HUES64 (cell line): ENCODE results near the gene ZMAT5.

Experiments used
- H3K27ac ChIP-seq: 2 replicates; pipeline ENCODE4 v1.7.0; 2013; ENCODE audit warnings: low read depth, low read length, inconsistent platforms
- H3K27me3 ChIP-seq: 2 replicates; pipeline ENCODE4 v1.6.1; 2013; ENCODE audit warnings: mild to moderate bottlenecking, low read length; ENCODE audit not compliant: insufficient read depth
- H3K36me3 ChIP-seq: 2 replicates; pipeline ENCODE4 v1.6.1; 2013; ENCODE audit warnings: mild to moderate bottlenecking, low read length; ENCODE audit not compliant: insufficient read depth
- H3K4me1 ChIP-seq: 2 replicates; pipeline ENCODE4 v1.6.1; 2013; ENCODE audit warnings: mild to moderate bottlenecking, low read length, moderate library complexity; ENCODE audit not compliant: insufficient read depth
- H3K4me3 ChIP-seq: 2 replicates; pipeline ENCODE4 v1.5.1; 2013; ENCODE audit warnings: mild to moderate bottlenecking, low read length, moderate library complexity
- H3K9ac ChIP-seq: 2 replicates; pipeline ENCODE4 v1.6.1; 2013; ENCODE audit warnings: mild to moderate bottlenecking, low read depth, low read length
- H3K9me3 ChIP-seq: 2 replicates; pipeline ENCODE4 v1.6.1; 2013; ENCODE audit warnings: low read depth, low read length; ENCODE audit not compliant: insufficient read depth
- WGBS: fragments of 150-250, 120-280 bp; methylation state at CpG from one replicate; pipeline ENCODE4 v1.1.7; 2013; ENCODE audit warnings: missing lambda C conversion rate; 5-methylcytosine and 5-hydroxymethylcytosine counted together

The ZMAT5 gene

DNA sequence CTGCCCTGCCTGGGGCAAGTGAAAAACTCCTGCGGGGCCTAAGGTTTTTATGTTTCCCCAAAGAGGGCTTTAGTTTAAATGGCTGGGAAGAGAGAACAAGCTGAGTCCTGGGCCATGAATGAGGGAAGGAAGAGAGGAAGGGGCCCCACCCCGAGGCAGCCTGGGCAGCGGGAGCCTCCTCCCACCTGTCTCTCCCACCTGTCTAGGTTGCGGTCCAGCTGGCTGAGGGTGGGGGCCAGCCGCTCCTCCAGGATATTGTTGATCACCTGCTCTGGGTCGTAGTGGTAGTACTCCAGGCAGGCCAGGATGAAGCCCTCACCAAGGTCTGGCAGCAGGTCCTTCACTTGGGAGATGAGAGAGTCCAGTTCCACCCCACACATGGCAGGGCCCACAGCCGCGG is 35.0 kb upstream of the ZMAT5 start:
- Histone ChIP-seq H3K36me3 (peaks cover 83% of the 10 kb centered on the region), H3K4me1 (no peaks in the 10 kb centered on the region), H3K9me3 (no peaks in the 10 kb centered on the region), H3K4me3 (no peak overlapping the region), H3K27ac (peak overlapping the region; percentile 41; the same call in 1 of the 2 replicates), H3K27me3 (no peaks in the 10 kb centered on the region), H3K9ac (no peak overlapping the region)
- WGBS, result 96% methylated on average over 8 of the region's 8 CpGs

DNA sequence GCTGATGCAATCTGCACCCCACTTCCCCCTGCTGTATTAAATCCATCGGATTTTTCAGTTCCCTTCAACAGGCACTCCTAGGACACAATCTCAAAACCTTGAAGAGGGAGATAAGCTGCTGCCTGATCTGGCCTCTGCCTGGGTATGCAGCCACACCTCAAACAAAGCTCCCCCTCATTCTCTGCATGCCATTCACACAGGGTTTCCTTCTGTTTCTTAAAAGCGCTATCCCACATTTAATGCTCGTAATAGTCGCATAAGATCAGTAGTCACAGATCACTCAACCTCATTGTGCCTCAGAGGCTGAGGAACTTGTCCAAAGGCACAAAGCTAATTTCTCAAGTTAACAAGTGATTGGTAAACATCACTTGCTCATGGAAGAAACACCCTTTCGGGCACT is 34.3 kb upstream of the ZMAT5 start:
- Histone ChIP-seq H3K27ac (peak overlapping the region; percentile 41), H3K36me3 (peaks cover 82% of the 10 kb centered on the region), H3K9me3 (no peaks in the 10 kb centered on the region), H3K9ac (peak overlapping the region; percentile 42; the same call in 1 of the 2 replicates), H3K4me1 (no peaks in the 10 kb centered on the region), H3K27me3 (no peaks in the 10 kb centered on the region), H3K4me3 (no peak overlapping the region)
- WGBS, result 89% methylated on average over 5 of the region's 5 CpGs

DNA sequence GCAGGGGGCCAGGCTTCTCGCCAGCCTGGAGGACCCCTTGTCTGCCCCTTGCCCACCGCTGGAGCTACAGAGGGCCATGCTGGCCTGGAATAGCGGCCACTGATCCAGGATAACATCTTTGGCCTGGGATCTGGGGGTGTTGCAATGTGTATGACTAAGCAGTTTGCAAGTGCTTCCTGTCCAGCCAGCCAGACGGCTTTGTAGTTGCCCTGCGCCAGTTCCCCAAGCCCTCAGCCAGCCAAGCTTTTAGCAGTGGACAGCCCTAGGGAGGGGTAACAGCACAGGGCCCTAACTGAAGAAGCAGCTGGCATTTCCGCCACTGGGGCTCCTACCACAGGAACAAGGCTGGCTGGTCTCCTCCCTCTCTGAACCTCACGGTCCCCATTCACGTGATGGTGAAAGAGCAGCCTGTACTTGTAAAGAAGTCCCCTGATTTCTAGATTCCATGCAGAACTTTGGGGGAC is 32.4 kb upstream of the ZMAT5 start:
- H3K9ac ChIP-seq, result no peak overlapping the region
- 93% methylated on average over 8 of the region's 8 CpGs for WGBS
- no peak overlapping the region for H3K4me3 ChIP-seq
- H3K9me3 ChIP-seq, result no peaks in the 10 kb centered on the region
- no peaks in the 10 kb centered on the region for H3K4me1 ChIP-seq
- H3K36me3 ChIP-seq, result peaks cover 74% of the 10 kb centered on the region
- no peak overlapping the region for H3K27ac ChIP-seq
- H3K27me3 ChIP-seq, result no peaks in the 10 kb centered on the region

DNA sequence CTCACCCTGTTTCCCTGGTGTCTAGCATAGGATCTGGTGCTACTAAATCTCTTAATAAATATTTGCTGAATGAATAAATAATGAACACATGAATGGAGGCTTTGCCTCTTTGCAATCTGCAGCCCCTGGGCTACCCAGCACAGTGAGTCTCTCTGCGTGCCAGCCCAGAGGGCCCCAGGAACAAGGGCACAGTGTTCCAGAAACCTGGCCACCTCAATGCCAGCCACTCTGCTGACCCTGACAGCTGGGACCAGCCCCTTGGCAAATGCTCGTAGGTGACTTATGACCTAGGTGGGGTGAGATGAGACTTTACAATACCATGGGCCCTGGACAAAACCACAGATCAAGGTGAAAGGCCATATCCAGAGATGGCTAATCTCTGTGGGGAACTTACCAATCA is 32.0 kb upstream of the ZMAT5 start:
- Histone ChIP-seq H3K9ac (no peak overlapping the region), H3K9me3 (no peaks in the 10 kb centered on the region), H3K27me3 (no peaks in the 10 kb centered on the region), H3K36me3 (peaks cover 70% of the 10 kb centered on the region), H3K27ac (no peak overlapping the region), H3K4me3 (no peak overlapping the region), H3K4me1 (no peaks in the 10 kb centered on the region)
- WGBS, result 95% methylated on average over 2 of the region's 2 CpGs

DNA sequence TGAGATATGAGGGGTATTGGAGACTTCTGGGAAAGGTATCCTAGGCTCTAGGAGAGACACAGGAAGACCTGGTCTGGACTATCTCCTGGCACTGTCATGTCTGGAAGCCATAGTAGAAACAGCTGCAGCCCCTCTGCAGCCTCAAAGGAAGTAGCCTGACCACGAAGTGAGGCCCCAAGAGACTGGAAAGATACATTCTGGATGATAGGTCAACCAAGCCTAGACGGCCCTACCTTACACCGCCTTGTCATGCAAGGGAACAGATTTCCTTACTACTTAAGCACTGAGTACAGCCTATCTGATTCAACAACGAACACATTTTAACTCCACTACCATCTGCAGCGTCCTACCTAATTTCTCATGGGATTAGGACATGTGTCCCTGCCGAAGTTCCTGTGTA is 31.5 kb upstream of the ZMAT5 start:
- Histone ChIP-seq H3K27me3 (no peaks in the 10 kb centered on the region), H3K27ac (no peak overlapping the region), H3K4me1 (no peaks in the 10 kb centered on the region), H3K9me3 (no peaks in the 10 kb centered on the region), H3K36me3 (peaks cover 67% of the 10 kb centered on the region), H3K4me3 (no peak overlapping the region), H3K9ac (no peak overlapping the region)
- 93% methylated on average over 6 of the region's 6 CpGs for WGBS

DNA sequence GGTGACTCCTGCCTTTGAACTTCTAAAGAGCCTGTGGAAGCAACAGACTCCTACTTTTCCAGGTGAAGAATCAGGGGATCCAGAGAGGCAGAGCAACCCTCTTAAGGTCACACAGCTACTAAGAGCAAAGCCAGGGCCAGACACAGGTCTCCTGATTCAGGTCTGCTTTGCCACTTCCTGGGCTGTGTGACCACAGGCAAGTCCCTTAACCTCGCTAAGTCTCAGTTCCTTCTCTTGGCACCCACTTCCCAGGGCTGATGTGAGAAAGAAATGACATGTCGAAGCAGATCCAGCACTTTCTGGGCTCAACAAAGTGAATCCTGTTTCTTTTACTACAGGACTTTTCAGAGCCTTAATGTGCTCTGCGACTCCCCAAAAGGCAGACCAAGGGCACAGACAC is 30.5 kb upstream of the ZMAT5 start:
- H3K27me3 ChIP-seq, result no peaks in the 10 kb centered on the region
- H3K4me3 ChIP-seq, result no peak overlapping the region
- no peak overlapping the region for H3K9ac ChIP-seq
- no peak overlapping the region for H3K27ac ChIP-seq
- WGBS, result 96% methylated on average over 3 of the region's 3 CpGs
- H3K9me3 ChIP-seq, result no peaks in the 10 kb centered on the region
- peaks cover 73% of the 10 kb centered on the region for H3K36me3 ChIP-seq
- H3K4me1 ChIP-seq, result no peaks in the 10 kb centered on the region

DNA sequence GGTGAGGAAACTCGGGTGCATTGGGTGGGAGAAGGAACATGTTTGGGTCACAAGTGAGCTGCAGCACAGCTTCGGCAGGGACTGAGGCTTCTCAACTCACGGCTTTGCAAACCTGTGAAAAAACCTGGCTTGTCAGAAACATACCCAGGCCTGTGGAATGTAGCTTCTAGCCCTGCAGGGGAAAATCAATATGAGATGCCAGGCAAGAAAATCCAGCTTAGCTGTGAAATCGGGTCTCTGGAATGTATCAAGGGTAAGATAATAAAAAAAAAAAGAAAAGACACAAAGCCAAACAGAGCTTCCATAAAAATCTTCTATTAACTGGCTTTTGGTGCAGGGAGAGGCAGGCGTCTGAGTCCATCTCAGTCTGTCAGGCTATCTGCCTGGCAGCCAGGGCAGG is 28.9 kb upstream of the ZMAT5 start:
- H3K9me3 ChIP-seq, result no peaks in the 10 kb centered on the region
- H3K9ac ChIP-seq, result no peak overlapping the region
- H3K4me3 ChIP-seq, result no peak overlapping the region
- 84% methylated on average over 5 of the region's 5 CpGs for WGBS
- H3K27ac ChIP-seq, result no peak overlapping the region
- no peaks in the 10 kb centered on the region for H3K27me3 ChIP-seq
- peaks cover 66% of the 10 kb centered on the region for H3K36me3 ChIP-seq
- H3K4me1 ChIP-seq, result no peaks in the 10 kb centered on the region

DNA sequence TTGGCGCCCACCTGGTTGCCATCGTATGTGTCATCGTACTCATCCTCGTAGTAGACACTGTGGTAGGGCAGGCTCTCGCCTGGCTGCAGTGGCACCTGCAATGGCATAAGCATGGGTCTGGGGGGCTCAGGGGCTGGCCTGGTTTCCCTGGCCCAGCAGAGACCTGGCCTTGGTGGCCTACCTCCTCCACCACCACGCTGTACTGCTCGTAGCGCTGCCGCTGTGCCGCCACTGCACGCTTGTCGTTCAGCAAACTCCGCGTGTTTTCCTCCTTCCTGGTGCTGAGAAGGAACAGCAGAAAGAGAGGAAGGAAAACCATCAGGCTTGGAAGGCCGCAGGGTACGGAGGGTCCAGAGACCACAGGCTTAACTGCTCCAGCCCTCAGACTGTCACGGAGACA is 26.6 kb upstream of the ZMAT5 start:
- Histone ChIP-seq H3K27ac (no peak overlapping the region), H3K9me3 (no peaks in the 10 kb centered on the region), H3K4me3 (no peak overlapping the region), H3K27me3 (no peaks in the 10 kb centered on the region), H3K36me3 (peaks cover 66% of the 10 kb centered on the region), H3K4me1 (no peaks in the 10 kb centered on the region), H3K9ac (no peak overlapping the region)
- WGBS, result 98% methylated on average over 17 of the region's 17 CpGs

DNA sequence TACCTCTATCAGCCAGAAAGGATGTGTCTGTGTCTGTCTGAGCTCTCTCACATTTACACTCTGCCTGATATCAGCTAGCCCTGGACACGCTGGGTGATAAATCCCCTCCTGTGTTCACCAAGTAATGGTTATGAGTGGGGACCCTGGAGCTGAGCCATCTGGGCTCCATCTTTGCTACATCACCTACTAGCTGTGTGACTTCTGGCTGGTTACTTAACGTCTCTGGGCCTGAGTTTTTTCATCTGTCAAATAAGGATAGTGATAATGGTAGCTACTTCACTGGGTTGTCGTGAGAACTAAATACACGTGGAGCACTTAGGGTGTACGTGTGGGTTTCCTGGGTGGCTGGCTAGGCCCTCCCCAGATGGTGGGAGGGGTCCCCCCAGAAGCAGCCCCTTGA is 23.3 kb upstream of the ZMAT5 start:
- no peaks in the 10 kb centered on the region for H3K27me3 ChIP-seq
- no peak overlapping the region for H3K9ac ChIP-seq
- 94% methylated on average over 5 of the region's 5 CpGs for WGBS
- peaks cover 45% of the 10 kb centered on the region for H3K36me3 ChIP-seq
- no peaks in the 10 kb centered on the region for H3K4me1 ChIP-seq
- no peak overlapping the region for H3K27ac ChIP-seq
- no peak overlapping the region for H3K4me3 ChIP-seq
- H3K9me3 ChIP-seq, result no peaks in the 10 kb centered on the region

DNA sequence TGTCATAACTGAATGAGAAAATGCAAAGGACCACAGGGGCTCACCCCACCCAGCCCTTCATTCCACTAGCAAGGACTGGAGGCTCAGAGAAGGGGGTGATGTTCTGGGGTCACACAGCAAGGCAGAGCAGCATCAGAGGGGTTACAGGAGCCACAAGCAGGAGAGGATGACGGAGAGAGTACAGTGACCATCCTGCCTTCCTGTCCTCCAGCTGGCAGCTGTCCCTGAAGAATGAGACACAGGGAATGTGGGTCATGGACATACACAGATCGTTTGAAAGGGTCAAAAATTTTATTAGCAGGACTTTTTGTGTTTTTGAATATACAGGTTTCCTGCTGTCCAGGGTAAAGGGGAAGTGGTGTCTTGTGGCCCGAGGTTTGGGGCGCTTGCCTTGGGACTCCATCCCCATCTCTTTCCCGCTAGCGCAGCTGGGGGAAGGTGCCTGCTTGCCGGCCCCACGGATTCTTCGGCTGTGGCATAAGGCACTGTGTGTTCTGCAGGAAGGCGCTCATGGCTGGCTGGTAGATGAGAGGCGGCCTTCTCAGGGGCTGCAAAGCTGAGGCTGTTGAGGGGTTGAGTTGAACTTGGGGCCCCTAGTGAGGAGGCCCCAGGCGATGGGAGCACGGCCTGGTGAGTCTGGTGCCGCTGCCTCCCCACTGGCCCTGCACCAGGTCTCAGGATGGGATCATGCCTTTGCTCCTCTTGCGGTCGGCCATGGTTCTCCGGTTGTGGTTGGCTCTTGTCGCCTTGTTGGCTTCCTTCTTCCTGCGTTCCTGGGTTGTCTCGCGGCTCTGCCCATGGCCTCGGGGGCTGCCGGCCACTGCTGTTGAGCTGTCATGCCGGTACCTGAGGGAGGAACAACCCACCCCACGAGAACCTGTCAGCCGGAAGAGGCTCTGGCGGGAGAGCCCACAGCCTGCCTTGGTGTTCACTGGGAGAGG is 21.8 kb upstream of the ZMAT5 start:
- Histone ChIP-seq H3K36me3 (peaks cover 41% of the 10 kb centered on the region), H3K9ac (no peak overlapping the region), H3K4me3 (no peak overlapping the region), H3K27me3 (no peaks in the 10 kb centered on the region), H3K9me3 (no peaks in the 10 kb centered on the region), H3K27ac (no peak overlapping the region), H3K4me1 (peaks cover 6% of the 10 kb centered on the region)
- WGBS, result 95% methylated on average over 27 of the region's 27 CpGs

DNA sequence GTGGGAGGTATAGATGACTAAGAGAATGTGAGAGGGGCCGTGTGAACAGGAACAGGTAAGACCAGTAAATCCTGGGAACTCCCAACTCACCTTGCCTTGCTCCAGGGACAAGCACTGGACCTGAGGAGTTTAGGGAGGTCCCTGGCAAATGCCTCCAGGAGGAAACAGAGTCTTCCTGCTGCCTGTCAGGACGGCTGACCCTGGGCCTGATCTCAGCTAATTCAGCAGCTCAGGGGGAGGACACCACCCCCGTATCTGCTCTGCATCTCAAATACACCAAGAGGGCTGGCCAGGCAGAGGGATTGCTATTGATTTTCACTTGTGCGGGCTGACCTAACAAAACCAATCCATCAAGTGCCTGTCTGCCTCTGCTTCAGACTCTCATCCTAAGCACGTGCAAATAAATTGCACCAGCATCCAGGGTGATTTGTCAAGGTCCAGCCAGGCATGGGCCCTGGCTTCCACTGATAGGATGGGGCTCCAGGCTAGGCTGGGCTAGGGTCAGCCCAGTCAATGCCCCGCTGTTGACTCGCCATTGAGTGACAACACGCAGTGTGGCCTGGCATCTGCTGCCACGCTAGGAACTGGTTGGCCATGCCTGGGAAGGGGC is 20.7 kb upstream of the ZMAT5 start:
- Histone ChIP-seq H3K27me3 (no peaks in the 10 kb centered on the region), H3K36me3 (peaks cover 32% of the 10 kb centered on the region), H3K9ac (no peak overlapping the region), H3K9me3 (no peaks in the 10 kb centered on the region), H3K4me1 (peaks cover 6% of the 10 kb centered on the region), H3K27ac (no peak overlapping the region), H3K4me3 (no peak overlapping the region)
- WGBS, result 83% methylated on average over 9 of the region's 9 CpGs
